Pulmonary artery endothelial cell (primary cell): ENCODE results near the gene ITIH4. TPM values are rescaled to one million over a fixed set of nuclear protein-coding genes. Genes with fewer than 3 reads are reported as not detected.

Experiments used
- DNase-seq: peaks from one replicate; pipeline ENCODE4 v3.0.0-alpha.2; 2011; ENCODE audit warnings: low read depth, low spot score
- total RNA-seq: library from RNA; depleted of rRNA; stranded (reverse); fragments of >200 nt; gene quantifications from 2 replicates; pipeline ENCODE4 v1.2.3, GENCODE V29; 2014

ITIH4 gene
- total RNA-seq, 1 donor from 2014 or later = 0.53 TPM

DNA sequence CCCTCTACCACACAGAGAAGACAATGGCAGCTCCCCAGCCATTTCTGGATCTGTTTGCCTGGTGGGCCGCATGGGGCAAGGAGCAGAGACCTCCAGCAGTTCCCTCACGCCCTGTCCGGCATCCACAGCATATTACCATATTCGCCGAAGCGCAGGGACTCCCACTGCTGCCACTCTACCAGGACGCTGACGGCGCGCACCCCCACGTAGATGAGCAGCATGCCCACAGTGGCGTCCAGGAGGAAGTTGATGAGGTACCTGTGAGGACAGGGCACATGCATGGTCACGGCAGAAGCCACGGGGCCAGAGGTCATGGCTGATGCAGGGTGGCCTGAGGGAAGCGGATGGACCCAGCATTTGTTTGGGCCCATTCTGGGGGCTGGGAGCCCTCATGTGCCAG lies 19.2 kb upstream of the ITIH4 start:
- no peak for DNase-seq

DNA sequence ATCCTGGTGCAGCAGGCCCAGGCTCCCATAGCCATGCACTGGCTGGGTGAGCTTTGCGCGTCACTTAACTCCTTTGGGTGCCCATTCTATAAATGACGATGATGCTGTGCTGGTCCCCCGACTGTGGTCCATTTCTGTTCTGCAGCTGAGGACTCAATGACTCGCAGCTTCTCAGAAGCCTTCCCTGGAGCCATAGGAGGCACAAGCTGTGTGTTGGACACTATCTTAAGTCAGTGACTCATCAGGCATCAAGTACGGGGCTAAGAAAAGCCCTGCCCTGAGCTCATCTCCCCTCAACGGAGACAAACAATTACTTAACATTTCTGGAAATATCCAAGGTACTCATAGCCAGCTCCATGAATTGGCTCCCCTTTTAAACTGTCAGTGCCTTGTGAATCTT lies 18.1 kb upstream of the ITIH4 start:
- no peak for DNase-seq

DNA sequence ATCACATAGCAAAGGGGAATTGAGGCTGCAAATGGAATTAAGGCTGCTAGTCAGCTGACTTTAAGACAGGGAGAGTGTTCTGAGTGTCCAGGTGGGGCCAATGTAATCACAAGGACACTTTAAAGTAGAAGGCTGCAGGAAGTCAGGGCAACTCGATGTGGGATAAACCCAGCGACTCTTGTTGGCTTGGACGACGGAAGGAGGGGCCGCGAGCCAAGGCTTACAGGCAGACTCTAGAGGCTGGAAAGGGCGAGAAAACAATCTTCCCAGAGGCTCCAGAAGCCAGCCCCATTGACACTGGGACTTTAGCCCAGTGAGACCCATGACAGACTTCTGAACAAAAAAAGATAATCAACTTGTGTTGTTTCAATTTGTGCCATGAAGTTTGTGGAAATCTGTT lies 17.3 kb upstream of the ITIH4 start:
- no peak for DNase-seq

DNA sequence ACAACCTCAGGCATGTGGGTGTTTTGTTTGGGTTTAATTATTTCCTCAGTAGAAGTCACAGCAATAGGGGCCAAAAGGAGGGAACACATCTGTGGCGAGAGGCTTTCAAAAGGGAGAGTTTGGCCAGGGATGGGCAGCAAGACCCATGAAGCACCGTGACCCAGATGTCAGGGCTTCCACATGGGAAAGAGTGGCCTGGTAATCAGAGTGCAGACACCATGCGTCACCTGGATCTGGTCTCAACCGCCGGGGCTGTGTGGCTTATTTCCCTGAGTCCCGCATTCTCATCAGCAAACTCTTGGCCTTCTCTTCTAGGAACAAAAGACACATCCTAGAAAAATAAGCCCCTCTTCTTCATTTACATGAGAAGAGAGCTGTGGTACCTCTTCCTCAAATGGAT lies 16.8 kb upstream of the ITIH4 start:
- DNase-seq = no peak

DNA sequence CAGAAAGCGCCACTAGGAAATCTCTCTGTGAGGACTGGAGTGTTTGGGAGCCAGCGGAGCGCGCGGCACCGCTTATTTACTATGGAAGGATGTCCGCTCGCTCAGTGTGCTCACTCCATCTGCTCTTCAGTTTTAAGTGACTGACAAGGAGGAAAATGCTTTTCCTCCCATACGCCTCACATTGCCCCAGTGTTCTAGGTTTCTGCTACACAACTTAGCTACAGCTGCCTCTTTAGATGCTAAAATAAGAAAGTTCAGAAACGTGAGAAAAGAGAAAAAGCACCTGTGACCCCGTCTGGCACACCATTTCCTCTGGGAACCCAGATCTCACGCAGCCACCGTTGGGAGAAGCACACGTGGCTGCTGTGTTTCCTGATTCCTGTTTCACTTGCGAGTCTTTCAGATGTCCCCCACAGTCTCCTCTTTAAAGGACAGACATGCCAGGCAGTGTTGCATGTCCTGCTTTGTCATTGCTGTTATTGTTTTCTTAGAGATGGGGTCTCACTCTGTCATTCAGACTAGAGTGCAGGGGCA lies 16.0 kb upstream of the ITIH4 start:
- no peak for DNase-seq

DNA sequence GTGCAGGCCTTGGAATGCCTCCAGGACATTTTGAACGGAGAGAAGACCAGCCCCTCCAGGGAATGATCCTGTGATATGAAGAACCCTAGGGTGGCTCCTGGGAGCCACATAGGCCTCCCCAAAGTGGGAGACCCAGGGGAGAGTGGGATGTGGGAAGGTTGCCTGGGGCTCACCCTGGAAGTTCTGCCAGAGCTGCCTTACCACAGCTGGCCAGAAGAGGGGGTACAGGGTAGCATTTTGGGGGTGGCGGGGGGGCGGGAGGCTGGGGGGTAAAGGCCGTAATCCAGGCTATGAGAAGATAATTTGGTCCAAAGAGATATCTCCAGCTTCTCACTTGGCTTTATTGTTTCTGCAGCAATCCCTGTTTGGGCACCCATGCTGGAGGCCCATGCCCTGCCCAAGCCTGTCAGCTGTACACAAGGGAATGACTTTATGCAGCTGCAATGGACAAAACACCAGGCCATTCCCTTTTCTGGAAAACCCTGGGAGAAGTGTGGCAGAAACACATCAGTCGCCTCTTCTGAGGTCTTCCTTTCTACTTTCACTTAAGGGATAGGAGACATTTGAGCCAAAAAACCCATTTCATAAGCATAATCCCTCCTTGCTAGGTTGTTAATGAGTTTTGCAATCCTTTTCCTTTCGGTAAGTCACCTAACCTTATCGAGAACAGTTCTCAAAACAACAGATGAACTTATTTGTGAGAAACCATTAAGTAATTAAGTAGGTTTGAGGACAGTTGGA lies 15.4 kb upstream of the ITIH4 start:
- no peak for DNase-seq

DNA sequence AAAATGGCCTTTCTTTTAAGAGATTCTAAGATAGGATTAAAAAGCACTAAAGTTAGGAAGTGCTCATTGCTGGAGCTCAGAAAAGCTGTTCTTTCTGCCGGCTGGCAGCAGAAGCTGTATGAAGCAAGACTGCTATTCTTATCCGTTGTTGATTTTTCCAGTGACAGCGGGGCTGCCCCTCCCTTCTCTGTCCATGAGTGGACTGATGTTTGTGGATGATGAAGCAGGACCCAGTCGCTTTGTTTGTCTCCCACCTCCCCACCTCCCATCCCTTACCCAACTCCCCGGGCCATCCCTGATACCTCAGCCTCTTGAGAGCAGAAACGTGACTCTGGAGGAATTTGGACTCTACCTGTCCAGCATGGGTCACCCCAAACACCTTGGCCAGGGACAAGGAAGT lies 14.7 kb upstream of the ITIH4 start:
- no peak for DNase-seq

DNA sequence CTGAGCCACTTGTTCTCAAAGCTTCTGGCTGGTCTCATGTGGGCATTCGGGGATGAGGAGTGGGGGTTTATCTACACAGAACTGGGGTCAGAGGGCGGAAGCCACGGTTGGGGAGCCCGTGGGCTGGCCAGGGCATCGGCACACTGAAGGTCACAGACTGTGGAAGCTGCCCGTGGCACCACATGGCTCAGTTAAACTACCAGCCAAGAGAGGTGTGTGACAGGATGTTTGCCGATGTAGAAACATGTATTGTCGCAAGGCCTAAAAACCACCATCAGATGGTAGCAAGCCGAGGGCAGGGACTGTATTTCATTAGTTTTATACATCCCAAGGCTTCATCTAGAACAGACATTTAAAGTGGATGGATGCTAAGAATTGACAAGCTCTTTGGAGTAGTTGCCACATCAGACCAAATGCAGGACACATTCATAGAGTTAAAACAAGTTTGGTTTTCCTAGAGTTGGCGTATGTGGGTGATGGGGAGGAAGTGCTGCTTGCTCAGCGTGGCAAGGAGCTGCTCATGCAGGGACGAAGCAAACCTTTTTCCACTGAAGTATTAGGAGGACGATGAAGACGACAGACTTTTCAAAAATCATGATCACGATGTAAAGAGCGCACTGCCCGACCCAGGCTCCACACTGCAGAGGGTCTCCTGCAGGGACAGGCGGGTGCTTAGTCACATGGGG lies 14.0 kb upstream of the ITIH4 start:
- no peak for DNase-seq

DNA sequence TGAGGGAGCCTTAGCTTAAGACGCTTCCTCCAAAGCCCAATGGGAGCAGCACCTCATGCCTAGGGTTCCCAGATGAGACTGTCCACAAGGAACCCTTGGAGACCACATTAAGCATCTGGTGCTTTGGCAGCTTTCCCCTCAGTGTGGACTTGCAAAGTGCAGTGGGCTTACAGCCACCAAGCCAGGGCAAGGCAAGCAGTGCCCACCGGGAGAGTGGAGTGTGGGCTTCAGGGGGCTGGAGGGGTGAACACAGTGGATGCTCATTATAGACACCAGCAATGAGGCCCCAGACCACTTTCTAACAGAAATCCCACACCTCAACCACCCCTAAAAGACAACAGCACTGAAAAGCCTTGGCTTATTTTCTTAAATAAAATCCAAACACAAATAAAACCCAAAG lies 13.4 kb upstream of the ITIH4 start:
- DNase-seq = no peak

DNA sequence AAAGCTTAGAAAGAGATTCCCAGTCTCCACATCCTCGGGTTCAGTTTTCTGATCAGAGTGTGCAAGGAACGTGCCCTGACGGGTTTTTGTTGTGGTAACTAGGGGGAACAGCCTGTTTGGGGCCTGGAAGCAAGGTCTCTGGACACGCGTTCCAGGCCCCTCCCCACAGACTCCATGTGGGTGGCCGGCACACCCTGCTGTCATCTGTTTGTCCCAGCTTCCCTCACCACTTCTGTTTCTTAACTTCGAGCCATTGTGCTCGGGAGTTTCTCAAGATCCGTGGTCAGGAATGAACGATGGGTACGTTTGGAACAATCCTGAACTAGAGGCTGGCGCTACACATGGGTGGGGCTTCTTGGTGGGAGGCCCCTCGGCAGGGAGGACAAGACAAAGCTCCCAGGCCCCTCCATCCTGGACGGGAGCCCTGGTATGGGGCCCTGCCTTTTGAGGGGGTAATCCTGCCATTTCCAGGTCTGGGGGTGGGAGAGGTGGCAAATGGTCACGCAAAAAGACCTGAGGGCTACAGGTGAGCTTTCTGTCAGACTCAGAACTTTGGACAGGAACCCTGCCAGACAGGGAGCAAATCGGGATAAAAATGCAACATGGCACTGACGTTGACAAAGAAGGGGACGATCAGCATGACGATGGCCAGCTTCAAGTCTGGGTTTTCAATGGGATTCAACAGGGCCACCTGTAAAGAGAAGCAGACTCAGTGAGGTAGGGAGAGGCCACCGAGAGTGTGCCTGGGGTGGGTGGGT lies 12.8 kb upstream of the ITIH4 start:
- DNase-seq = no peak

DNA sequence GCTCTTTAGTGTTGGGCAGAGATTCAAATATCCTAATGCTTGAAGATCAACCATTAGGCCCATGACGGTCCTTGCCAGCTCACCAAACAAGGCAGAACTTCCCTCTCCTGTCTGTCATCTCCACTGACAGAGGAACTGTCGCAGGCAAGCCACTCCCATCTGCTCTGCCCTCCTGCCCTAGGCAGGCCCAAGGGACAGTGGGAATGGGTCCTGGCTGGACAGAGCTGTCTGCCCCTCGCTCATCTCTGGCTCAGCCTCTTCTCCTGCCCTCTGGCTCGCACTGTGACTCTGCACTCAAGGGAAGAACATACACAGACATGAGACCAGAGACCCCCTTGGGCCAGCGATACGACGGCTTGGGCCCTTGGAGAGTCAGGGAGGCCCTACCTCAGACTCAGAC lies 12.0 kb upstream of the ITIH4 start:
- no peak for DNase-seq

DNA sequence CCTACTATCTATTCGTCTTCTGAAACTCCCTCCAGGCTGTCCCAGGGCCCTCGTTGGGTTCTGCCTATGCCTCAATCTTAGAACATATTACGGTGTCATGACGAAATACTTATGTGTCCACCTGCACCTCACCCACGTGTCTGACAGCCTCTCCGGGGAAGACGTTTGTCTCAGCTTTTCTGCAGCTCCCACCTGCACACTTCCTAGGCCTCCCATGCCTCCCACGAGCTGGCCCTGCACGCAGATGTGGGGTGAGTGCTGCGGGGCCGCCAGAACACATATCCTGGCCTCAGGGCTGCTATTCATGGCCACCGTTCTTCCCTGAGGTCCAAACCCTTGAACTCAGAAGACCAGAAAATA lies 11.5 kb upstream of the ITIH4 start:
- no peak for DNase-seq

DNA sequence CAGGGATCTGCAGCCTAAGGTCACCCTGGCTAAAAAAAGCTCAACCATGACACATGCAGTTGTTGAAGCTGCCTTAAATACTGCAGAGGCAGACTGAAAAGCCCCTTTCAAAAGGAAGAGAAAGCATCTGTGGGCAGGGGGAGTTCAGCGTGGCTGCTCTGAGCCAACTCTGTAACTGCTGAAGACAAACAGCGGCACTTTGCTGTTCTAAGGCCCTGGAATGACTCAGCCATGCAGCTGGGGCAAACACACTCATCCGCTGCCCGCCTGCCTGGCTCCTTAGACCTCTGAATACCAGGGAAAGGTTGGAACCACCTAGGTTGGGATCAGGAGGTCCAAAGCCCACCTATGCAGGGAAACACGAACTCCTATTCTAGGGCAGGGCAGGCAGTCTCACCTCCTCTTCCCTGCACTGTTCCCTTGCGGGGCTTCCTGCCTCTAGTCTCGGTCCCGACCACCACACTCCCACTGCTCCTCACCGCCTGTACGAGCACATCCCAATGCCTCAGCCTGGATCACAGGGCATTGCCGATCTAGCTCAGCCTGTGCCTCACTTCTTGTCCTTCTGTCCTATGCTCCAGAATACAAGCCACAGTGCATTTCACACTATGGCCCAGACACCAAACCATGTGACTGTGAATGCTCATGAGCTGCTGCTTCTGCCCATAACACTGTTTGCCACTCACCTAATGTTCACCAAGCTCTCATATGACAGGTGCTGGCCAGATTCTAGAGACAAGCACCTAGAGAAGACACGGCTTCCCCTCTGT lies 10.9 kb upstream of the ITIH4 start:
- DNase-seq = no peak

DNA sequence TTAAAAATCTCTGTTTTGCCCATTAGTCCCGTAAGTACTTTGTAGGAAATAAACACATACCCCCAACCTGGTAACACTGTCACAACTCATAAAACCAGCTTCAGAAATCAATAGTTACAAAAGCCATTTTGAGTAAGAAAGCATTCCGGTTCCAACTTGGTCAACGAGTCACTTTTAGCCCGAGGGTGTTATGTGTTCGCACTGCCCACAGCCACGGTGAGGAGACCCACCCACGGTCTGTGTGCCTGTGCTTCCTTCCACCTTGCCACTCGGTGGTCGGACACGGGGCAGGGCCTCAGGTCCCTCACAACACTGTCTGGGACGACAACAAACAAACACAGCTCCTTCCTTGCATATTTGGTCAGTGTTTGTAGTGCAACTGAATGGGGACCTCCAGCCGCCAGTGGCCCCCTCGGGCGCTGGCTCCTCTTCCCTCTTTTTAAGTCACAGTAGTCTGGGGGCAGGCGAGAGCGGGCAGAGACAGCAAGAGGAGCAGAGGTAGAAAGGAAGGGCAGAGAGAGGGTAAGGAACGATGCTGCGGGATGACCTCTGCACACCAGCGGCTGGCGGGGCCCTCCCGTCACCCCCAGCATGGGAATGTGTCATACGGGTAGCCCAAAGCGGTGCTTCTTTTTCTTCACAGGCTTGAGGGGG lies 9.5 kb upstream of the ITIH4 start:
- no peak for DNase-seq

DNA sequence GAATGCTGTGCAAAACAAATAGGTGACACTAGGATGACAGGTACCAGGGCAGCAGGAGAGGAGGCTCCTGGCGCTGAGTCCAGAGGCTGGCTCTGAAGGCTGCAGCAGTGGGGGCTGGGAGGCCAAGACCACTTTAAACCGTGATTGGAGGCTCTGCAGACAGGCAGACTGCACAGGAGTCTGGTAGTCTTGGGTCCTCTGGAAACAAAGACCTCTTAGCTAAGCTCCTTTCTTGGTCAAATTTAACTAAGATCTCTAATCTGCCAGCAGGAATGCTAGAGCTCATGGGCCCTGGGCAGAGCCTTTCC lies 8.8 kb upstream of the ITIH4 start:
- no peak for DNase-seq

DNA sequence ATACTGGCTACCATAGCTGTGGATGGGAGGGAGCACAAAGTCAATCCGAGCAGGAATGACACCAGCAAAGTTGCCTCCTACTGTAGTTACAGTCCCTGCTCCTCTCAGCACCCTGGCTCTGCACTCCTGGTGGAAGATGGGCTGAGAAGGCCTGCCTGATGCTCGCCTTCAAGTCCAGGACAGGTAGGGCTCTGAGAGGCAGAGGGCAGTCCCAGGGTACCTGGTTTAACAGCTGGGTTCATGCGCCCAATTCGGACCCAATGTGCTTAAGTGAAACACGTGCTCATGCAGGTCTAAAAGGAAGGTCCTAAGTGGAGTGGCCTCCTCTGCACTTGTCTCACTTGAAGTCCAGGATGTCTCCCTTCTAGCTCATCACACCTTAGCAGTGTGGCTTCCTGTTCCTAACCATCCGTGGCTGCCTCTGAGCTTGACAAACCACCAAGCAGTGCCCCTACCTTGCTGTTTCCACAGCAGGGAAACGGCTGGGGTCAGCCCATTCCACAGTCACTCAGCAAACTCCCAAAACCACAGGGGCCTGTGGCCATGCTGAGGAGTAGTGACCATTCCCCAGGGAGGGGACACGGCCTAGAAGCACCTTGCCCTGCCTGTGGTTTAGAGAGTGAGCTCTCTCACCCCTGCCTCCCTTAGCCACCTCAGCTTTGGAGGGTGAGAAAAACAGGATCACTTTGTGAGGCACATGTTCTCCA lies 8.2 kb upstream of the ITIH4 start:
- no peak for DNase-seq

DNA sequence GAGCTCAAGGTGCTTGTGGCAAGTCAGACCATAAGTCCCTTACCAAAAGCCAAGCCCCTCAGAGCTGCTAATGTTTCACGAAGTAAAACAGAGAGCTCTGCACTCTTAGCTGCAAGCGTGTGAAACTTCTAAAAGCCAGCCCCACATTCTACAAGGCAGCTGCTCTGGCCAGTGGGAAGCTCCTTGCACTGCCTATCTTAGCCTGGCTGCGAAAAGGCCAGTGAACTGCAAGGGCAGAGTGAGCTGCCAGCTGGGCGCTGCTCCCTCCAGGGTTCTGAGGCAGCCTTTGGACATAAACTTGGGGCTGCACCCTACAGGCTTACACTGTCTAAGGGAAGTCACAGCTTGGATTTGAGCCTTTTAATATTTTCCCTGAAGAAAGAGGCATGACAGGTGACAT lies 6.5 kb upstream of the ITIH4 start:
- DNase-seq = no peak

DNA sequence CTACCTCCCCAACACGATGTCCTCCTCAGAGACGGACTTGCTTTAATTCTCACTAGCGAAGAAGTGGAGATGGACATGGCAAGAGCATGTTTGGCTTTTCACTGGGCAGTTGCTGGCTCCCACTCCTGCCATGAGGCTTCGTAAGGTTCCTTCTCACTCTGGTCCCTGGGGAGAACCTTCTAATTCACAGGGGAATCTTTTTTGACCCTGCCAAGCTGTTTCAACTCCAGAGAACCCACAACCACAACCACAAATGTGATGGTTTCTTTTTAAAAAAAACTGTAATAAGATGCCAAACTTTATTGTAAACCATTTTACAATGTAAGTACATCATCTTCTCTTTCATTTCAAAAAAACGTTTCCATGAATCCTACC lies 6.0 kb upstream of the ITIH4 start:
- DNase-seq = no peak

DNA sequence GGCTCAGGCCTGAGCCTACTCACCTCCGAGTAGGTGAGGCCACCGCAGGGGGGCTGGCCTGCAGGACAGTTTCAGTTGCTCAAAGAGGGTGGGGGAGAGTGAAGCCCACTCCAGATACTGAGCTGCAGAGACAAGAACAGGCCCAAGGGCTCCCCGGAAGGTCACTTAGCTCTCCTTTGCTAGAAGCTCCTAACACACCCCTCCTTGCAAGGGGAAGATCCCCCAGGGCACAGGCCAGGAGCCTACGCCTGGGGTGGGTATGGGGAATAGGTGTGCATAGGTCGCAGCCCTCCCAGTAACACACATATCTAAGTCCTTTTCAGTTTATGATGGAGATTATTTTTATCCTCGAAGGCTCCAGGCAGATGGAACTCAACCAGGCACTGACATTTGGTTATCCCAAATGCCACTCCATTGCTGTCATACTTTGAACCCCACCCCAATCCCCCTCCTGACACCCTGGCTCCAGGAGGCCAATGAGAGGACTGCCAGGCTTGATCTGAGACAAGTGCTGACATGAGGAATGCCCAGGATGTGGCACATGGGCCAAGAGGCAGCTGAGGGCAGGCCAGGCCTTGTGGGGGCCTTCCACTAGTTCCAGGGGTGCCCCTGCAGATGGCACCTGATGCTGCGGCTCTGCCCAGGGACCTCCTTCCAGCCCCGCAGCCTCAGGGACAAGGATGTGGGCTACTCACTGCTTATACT lies 5.4 kb upstream of the ITIH4 start:
- DNase-seq = no peak

DNA sequence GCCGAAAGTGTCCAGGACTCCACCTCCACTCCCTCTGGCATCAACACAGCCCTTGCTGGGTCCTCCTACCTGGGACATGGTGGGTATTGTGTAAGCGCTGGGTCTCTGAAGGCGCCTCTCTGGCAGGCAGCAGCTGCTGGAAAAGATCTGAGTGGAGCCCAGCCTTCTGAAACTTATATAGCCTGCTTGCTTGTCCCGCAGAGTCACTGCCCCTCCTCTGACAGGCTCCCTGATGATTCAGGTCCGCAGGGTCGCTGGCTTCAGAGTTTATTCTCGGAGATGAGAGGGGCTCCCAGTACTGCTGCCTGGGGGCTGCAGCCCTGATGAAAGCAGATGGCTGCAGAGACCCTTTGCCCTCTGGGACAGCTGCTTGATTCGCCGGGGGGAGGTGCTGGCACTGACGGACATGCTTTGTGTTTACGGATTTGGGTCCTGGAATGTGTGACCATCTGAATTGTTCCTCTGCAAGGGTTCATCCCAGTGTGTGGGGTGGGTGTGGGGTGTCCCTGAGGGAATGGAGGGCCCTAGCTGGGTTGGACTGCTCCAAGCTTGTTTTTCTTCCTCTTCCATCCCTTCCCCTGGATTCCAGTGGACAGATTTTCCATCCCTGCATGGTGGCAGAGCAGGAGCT lies 4.5 kb upstream of the ITIH4 start, which contains the start of gene MUSTN1:
Gene MUSTN1 (minus strand): TSS at position 149 of the 631 bp plus-strand sequence. CDS start 71 bp downstream, at position 78.
- DNase-seq = no peak
